HepG2 (cell line): ENCODE data around the gene EXOC3L4. TPM values are rescaled to one million over a fixed set of nuclear protein-coding genes. Genes with fewer than 3 reads are reported as not detected.

Source experiments
- ATF7-NPFF ChIP-seq: sonication (generic); formaldehyde crosslinking; IDR thresholded peaks from 2 replicates; pipeline ENCODE4 v1.8.1; 2023; ENCODE audit warnings: mild to moderate bottlenecking, low read depth, missing genetic modification reagents, moderate library complexity
- HNRNPLL ChIP-seq: fragments of 200-400 bp; formaldehyde crosslinking; IDR thresholded peaks from 2 replicates; pipeline ENCODE4 v1.6.1; 2017; ENCODE audit warnings: mild to moderate bottlenecking, low read depth, low read length; ENCODE audit not compliant: poor library complexity, severe bottlenecking
- HOXA5 ChIP-seq: sonication (generic); formaldehyde crosslinking; IDR thresholded peaks from 2 replicates; pipeline ENCODE4 v1.4.0; 2020; ENCODE audit warnings: missing genetic modification reagents
- RAD51 ChIP-seq: fragments of 450-650 bp; IDR thresholded peaks from 2 replicates; pipeline ENCODE4 v1.6.1; 2016; ENCODE audit warnings: borderline replicate concordance
- RNF2 ChIP-seq: fragments of 450-650 bp; conservative IDR thresholded peaks from 2 replicates; pipeline ENCODE4 v1.6.1; 2016; ENCODE audit warnings: low read depth
- RXRA ChIP-seq: sonication (generic); formaldehyde crosslinking; IDR thresholded peaks from 2 replicates; pipeline ENCODE4 v1.5.1; 2020; ENCODE audit warnings: missing genetic modification reagents
- SOX5 ChIP-seq: IDR thresholded peaks from 2 replicates; pipeline ENCODE4 v1.6.1; 2016; ENCODE audit warnings: borderline replicate concordance
- ZFP36L1 ChIP-seq: sonication (generic); formaldehyde crosslinking; IDR thresholded peaks from 2 replicates; pipeline ENCODE4 v1.8.0; 2022; ENCODE audit warnings: mild to moderate bottlenecking, missing genetic modification reagents, moderate library complexity
- ZMYM3 ChIP-seq: sonication (generic); formaldehyde crosslinking; IDR thresholded peaks from 2 replicates; pipeline ENCODE4 v1.5.1; 2020; ENCODE audit warnings: mild to moderate bottlenecking, missing genetic modification reagents
- ZNF713 ChIP-seq: sonication (generic); formaldehyde crosslinking; IDR thresholded peaks from 2 replicates; pipeline ENCODE4 v1.4.0; 2020; ENCODE audit warnings: mild to moderate bottlenecking, missing genetic modification reagents
- ZNF790 ChIP-seq: sonication (generic); formaldehyde crosslinking; IDR thresholded peaks from 2 replicates; pipeline ENCODE4 v1.8.0; 2022; ENCODE audit warnings: missing genetic modification reagents, mild to moderate bottlenecking, borderline replicate concordance
- polyA plus RNA-seq, 8 experiments: library from polyadenylated mRNA; depleted of rRNA in 3 of 8; stranded (reverse) in 7 of 8; unstranded in 1 of 8; fragments of >200 nt; fragmentation: Illumina TruSeq in 4 of 8; extraction: Trizol in 4 of 8; gene quantifications; 2 replicates each; pipeline versions ENCODE4 v1.2.1 to v1.2.3, GENCODE V29; 2011 to 2016; ENCODE audit warnings: low read depth in 4 of 8, missing spikeins in 1 of 8, mixed read lengths in 1 of 8; ENCODE audit not compliant: insufficient read depth in 1 of 8
- total RNA-seq, 5 experiments: library from RNA; depleted of rRNA; stranded (reverse); fragments of >200 nt; fragmentation: Illumina TruSeq; extraction: Trizol; gene quantifications; 2 replicates each; pipeline ENCODE4 v1.2.3, GENCODE V29; 2016; ENCODE audit warnings: low read depth in 1 of 5
- TF ChIP-seq, protein P1 (sequence below): sonication (generic); formaldehyde crosslinking; IDR thresholded peaks from 2 replicates; pipeline ENCODE4 v1.4.0; 2020; ENCODE audit warnings: missing genetic modification reagents
- TF ChIP-seq, protein P2 (sequence below): IDR thresholded peaks from 2 replicates; pipeline ENCODE4 v1.4.0; 2020; ENCODE audit warnings: mild to moderate bottlenecking, missing genetic modification reagents
- TF ChIP-seq, protein P3 (sequence below): sonication (generic); formaldehyde crosslinking; IDR thresholded peaks from 2 replicates; pipeline ENCODE4 v1.5.0; 2020; ENCODE audit warnings: mild to moderate bottlenecking, missing genetic modification reagents, borderline replicate concordance

EXOC3L4 gene
- total and polyA plus RNA-seq, 2 of the 13 experiments (the other 11 are each of a cell fraction or from before 2014, with no cell fraction given) = 11.8 to 27.0 TPM

DNA sequence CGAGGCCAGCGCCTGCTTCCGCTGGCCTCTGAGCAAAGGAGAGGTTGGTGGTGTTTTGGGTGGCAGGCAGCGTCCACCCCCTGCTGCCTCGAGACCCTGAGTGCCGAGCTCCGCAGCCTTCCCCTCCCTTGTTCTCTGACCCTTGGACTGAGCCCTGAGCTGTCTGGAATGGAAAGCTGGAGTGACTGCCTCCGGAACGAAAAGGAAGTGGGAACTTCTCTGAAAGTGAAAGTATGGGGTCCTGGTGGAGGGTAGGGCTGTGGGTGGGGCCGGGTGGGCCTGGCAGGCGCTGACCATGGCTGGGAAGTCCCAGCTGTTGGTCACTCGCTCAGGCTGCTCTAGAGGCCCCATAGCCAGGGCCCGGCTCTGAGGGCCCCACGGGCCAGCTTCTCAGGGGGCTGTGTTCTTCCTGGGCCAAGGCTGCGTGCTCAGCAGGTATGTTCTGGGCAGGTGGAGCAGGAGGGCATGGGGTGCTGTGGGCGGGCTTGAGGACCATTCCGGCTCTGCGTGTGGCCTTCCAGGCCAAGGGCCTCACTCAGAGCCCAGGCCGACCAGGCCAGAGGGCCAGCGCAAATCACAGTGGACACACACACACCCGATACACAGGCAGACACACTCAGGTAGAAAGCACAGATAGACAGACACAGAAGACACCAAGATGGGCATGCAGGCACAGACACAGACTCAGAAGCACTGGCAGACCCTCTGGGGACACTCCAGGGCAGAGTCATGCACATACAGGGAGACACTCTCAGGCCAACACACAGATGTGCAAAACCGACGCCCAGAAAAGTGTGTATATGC, at the start of gene EXOC3L4 (continued):
- TF ChIP-seq, protein P1, sequence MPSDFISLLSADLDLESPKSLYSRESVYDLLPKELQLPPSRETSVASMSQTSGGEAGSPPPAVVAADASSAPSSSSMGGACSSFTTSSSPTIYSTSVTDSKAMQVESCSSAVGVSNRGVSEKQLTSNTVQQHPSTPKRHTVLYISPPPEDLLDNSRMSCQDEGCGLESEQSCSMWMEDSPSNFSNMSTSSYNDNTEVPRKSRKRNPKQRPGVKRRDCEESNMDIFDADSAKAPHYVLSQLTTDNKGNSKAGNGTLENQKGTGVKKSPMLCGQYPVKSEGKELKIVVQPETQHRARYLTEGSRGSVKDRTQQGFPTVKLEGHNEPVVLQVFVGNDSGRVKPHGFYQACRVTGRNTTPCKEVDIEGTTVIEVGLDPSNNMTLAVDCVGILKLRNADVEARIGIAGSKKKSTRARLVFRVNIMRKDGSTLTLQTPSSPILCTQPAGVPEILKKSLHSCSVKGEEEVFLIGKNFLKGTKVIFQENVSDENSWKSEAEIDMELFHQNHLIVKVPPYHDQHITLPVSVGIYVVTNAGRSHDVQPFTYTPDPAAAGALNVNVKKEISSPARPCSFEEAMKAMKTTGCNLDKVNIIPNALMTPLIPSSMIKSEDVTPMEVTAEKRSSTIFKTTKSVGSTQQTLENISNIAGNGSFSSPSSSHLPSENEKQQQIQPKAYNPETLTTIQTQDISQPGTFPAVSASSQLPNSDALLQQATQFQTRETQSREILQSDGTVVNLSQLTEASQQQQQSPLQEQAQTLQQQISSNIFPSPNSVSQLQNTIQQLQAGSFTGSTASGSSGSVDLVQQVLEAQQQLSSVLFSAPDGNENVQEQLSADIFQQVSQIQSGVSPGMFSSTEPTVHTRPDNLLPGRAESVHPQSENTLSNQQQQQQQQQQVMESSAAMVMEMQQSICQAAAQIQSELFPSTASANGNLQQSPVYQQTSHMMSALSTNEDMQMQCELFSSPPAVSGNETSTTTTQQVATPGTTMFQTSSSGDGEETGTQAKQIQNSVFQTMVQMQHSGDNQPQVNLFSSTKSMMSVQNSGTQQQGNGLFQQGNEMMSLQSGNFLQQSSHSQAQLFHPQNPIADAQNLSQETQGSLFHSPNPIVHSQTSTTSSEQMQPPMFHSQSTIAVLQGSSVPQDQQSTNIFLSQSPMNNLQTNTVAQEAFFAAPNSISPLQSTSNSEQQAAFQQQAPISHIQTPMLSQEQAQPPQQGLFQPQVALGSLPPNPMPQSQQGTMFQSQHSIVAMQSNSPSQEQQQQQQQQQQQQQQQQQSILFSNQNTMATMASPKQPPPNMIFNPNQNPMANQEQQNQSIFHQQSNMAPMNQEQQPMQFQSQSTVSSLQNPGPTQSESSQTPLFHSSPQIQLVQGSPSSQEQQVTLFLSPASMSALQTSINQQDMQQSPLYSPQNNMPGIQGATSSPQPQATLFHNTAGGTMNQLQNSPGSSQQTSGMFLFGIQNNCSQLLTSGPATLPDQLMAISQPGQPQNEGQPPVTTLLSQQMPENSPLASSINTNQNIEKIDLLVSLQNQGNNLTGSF (CRISPR knock-in tag) = no peak
- TF ChIP-seq ATF7-NPFF (CRISPR knock-in tag) (no peak), ZNF713 (0 out of 2 replicates have a peak, but pooled peaks have one; percentile 58), RXRA (CRISPR knock-in tag) (no peak), ZNF790 (CRISPR knock-in tag) (no peak), HOXA5 (CRISPR knock-in tag) (peak; percentile 57), HNRNPLL (peak; percentile 13), RNF2 (no peak; the same call in 1 of the 2 replicates), ZFP36L1 (CRISPR knock-in tag) (0 out of 2 replicates have a peak, but pooled peaks have one; percentile 16), RAD51 (no peak), ZMYM3 (CRISPR knock-in tag) (peak; percentile 20; the same call in 1 of the 2 replicates), SOX5 (CRISPR knock-in tag) (no peak)
- TF ChIP-seq, protein P2, sequence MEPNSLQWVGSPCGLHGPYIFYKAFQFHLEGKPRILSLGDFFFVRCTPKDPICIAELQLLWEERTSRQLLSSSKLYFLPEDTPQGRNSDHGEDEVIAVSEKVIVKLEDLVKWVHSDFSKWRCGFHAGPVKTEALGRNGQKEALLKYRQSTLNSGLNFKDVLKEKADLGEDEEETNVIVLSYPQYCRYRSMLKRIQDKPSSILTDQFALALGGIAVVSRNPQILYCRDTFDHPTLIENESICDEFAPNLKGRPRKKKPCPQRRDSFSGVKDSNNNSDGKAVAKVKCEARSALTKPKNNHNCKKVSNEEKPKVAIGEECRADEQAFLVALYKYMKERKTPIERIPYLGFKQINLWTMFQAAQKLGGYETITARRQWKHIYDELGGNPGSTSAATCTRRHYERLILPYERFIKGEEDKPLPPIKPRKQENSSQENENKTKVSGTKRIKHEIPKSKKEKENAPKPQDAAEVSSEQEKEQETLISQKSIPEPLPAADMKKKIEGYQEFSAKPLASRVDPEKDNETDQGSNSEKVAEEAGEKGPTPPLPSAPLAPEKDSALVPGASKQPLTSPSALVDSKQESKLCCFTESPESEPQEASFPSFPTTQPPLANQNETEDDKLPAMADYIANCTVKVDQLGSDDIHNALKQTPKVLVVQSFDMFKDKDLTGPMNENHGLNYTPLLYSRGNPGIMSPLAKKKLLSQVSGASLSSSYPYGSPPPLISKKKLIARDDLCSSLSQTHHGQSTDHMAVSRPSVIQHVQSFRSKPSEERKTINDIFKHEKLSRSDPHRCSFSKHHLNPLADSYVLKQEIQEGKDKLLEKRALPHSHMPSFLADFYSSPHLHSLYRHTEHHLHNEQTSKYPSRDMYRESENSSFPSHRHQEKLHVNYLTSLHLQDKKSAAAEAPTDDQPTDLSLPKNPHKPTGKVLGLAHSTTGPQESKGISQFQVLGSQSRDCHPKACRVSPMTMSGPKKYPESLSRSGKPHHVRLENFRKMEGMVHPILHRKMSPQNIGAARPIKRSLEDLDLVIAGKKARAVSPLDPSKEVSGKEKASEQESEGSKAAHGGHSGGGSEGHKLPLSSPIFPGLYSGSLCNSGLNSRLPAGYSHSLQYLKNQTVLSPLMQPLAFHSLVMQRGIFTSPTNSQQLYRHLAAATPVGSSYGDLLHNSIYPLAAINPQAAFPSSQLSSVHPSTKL (CRISPR knock-in tag) = no peak
- TF ChIP-seq, protein P3, sequence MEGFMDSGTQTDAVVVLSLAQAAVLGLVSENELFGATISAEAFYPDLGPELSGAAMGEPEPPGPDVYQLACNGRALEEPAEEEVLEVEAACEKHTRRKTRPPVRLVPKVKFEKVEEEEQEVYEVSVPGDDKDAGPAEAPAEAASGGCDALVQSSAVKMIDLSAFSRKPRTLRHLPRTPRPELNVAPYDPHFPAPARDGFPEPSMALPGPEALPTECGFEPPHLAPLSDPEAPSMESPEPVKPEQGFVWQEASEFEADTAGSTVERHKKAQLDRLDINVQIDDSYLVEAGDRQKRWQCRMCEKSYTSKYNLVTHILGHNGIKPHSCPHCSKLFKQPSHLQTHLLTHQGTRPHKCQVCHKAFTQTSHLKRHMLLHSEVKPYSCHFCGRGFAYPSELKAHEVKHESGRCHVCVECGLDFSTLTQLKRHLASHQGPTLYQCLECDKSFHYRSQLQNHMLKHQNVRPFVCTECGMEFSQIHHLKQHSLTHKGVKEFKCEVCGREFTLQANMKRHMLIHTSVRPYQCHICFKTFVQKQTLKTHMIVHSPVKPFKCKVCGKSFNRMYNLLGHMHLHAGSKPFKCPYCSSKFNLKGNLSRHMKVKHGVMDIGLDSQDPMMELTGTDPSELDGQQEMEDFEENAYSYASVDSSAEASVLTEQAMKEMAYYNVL (CRISPR knock-in tag) = no peak; the same call in 1 of the 2 replicates
